A549 treated with AZD9567 at 1 μM for 4 hours (cell line): ENCODE measurements around the gene AKAP14. TPM values are rescaled to one million over a fixed set of nuclear protein-coding genes. Genes with fewer than 3 reads are reported as not detected.

Source experiments
- total RNA-seq: library from RNA; stranded (reverse); fragments of 200-300 nt; extraction: Qiagen RNA extraction; gene quantifications from 5 replicates; pipeline ENCODE4 v1.2.3, GENCODE V29; 2022; ENCODE audit not compliant: insufficient read depth

The AKAP14 gene
- total RNA-seq: 0.27 TPM in 1 of 5 replicates, not detected in the others

GRCh38 chrX:119895843-119896326, at the start of gene AKAP14:
AKAP14 (plus strand) TSS chrX:119895893; CDS start chrX:119903224, 7,331 bp downstream.

GRCh38 chrX:119852382-119853353, 43.0 kb upstream of the AKAP14 start, which contains the start of gene UPF3B:
UPF3B (minus strand) TSS chrX:119852963; CDS start chrX:119852928, 35 bp downstream.

GRCh38 chrX:119871599-119872395, 23.9 kb upstream of the AKAP14 start, which contains the start of the genes NDUFA1 and RNF113A:
NDUFA1 (plus strand) TSS chrX:119871832; CDS start chrX:119871912, 80 bp downstream.
RNF113A (minus strand) TSS chrX:119871733; CDS start chrX:119871613, 120 bp downstream.

GRCh38 chrX:119943185-119943988, 47.7 kb downstream of the AKAP14 start, which contains the start of gene NKAP:
NKAP (minus strand) TSS chrX:119943751; CDS start chrX:119943605, 146 bp downstream.

Other genes with a start within 250 kb of the AKAP14 start
- 9.6 to 16.0 TPM (median 11.4 TPM) in 5 replicates for gene SEPTIN6, start 202.7 kb upstream of the AKAP14 start, total RNA-seq
- gene SOWAHD, start 137.3 kb upstream of the AKAP14 start, total RNA-seq: 0.07 to 0.12 TPM (median 0.07 TPM) in 3 of 5 replicates, not detected in the others
- 3,648 to 5,308 TPM (median 3,733 TPM) in 5 replicates for gene RPL39, start 104.3 kb upstream of the AKAP14 start, total RNA-seq
- 17.7 to 22.9 TPM (median 18.2 TPM) in 5 replicates for gene UPF3B, start 42.9 kb upstream of the AKAP14 start, total RNA-seq
- 26.2 to 35.5 TPM (median 34.1 TPM) in 5 replicates for gene RNF113A, start 24.2 kb upstream of the AKAP14 start, total RNA-seq
- gene NDUFA1, start 24.1 kb upstream of the AKAP14 start, total RNA-seq: 247 to 278 TPM (median 248 TPM) in 5 replicates
- 6.6 to 7.5 TPM (median 7.2 TPM) in 5 replicates for gene NKAP, start 47.9 kb downstream of the AKAP14 start, total RNA-seq
- not detected in 5 replicates for gene RHOXF2B, start 181.8 kb downstream of the AKAP14 start, total RNA-seq
- gene RHOXF1, start 220.0 kb downstream of the AKAP14 start, total RNA-seq: not detected in 5 replicates